Activated T-helper 17 cell treated with anti-CD3 and anti-CD28 coated beads, Interleukin-2, amount 50 U/mL, for 72 hours (primary cell): ENCODE results near the gene DAPK1. TPM values are rescaled to one million over a fixed set of nuclear protein-coding genes. Genes with fewer than 3 reads are reported as not detected.

Source experiments
- ATAC-seq: fragments of 150-1000 bp; cut with Tn5 transposase; replicated peaks from 2 replicates; pipeline ENCODE4 v1.10.0; 2021; ENCODE audit warnings: mild to moderate bottlenecking, moderate library complexity
- H3K27ac Mint-ChIP-seq: one replicate; pipeline ENCODE4 v1.8.0; 2022; ENCODE audit warnings: mixed read lengths
- H3K27me3 Mint-ChIP-seq: one replicate; pipeline ENCODE4 v1.8.0; 2022; ENCODE audit warnings: mixed read lengths
- H3K36me3 Mint-ChIP-seq: one replicate; pipeline ENCODE4 v1.8.0; 2022; ENCODE audit warnings: low read depth, mild to moderate bottlenecking, mixed read lengths
- H3K4me1 Mint-ChIP-seq: one replicate; pipeline ENCODE4 v1.8.0; 2022; ENCODE audit warnings: mixed read lengths
- H3K4me3 Mint-ChIP-seq: one replicate; pipeline ENCODE4 v1.8.0; 2022; ENCODE audit warnings: mild to moderate bottlenecking, mixed read lengths
- H3K9me3 Mint-ChIP-seq: one replicate; pipeline ENCODE4 v1.8.0; 2022; ENCODE audit warnings: mixed read lengths
- total RNA-seq, 2 donors: library from RNA; stranded (reverse); gene quantifications; one replicate each; pipeline ENCODE4 v1.2.3, GENCODE V29; 2022

Gene DAPK1
- total RNA-seq, 2 donors from 2014 or later, result 1.5 to 2.0 TPM

DNA sequence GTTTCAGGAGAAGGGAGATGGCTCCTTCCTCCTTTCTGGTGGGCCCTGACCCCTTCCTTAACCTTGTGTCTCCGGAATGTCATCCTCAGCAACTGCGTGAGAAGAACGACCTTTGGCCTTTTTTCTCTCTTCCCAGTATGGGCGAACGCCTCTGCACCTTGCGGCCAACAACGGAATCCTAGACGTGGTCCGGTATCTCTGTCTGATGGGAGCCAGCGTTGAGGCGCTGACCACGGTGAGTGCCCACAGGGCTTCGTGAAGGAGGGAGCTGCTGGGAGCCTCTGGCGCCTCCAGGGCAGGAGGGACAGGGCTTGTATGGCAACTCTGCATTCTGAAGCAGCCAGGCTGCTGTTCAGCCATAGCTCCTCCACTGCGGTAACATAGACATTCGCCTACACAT, 160.2 kb downstream of the DAPK1 start:
- Mint-ChIP-seq H3K27ac (no peak overlapping the region), H3K4me1 (peaks cover 4% of the 10 kb centered on the region), H3K4me3 (no peak overlapping the region), H3K36me3 (no peaks in the 10 kb centered on the region), H3K27me3 (peaks cover 14% of the 10 kb centered on the region), H3K9me3 (no peaks in the 10 kb centered on the region)
- ATAC-seq, result no peak

DNA sequence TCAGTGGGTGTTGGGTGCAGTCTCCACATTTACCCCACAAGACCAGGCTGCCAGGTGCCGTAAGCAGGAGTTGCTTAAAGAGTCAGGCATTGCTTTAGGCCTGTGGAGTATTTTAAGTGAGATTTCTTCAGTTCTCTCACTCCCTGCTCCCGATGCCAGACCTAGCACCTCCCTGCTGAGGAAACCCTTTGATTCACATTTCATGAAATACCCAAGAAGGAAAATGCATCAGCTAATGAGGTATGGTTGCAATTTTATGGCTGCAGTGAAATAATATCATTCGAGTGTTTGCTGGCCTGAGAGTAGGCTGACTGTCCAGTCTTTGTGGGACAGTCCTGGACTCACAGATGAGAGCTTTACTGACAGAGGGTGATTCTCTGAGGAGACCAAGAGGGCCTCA, 160.8 kb downstream of the DAPK1 start:
- H3K27ac Mint-ChIP-seq, result no peak overlapping the region
- H3K36me3 Mint-ChIP-seq, result no peaks in the 10 kb centered on the region
- ATAC-seq, result no peak
- no peaks in the 10 kb centered on the region for H3K9me3 Mint-ChIP-seq
- H3K4me1 Mint-ChIP-seq, result peaks cover 5% of the 10 kb centered on the region
- H3K27me3 Mint-ChIP-seq, result peaks cover 20% of the 10 kb centered on the region
- H3K4me3 Mint-ChIP-seq, result no peak overlapping the region

DNA sequence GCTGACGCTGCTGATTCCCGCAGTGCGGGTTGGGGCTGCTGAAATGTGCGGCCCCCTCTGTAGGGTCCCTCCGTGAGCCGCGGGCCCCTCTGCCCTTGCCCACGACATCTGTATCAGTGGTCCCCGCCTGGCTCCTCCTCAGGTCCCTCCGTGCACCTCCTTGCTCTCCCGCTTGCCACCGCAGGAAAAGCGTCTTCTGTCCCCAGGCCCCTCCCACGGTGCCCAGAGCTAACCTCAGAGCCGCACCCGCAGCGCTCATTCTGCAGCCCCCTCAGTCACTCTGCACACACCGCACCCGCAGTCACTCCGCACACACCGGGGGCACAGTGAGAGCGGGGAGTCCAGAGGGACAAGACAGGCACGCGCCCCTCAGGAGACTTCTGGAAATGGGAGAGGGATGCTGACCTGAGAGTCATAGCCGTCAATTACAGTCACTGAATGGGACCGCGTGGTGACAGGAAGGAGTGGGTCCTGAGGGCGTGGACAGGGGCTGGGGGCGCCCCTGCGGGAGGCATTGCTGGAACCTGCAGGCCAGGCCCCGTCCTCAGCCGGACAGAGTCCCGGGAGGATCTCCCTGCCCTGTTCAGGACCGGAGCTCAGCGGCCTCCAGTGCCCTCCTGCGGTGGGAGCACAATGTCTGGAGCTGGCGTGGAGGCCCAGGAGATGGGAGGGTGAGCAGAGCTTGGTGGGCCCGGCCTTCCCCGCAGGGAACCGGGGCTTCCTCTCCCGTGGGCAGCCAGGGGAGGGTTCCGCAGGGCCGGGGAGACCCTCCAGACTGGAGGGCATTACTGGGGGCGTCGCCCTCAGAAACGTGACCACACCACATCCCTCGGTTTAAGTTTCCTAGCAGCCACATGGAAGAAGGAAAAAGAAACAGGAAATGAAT, 162.1 kb downstream of the DAPK1 start:
- Mint-ChIP-seq H3K36me3 (no peaks in the 10 kb centered on the region), H3K9me3 (no peaks in the 10 kb centered on the region), H3K4me1 (peaks cover 10% of the 10 kb centered on the region), H3K27me3 (peaks cover 31% of the 10 kb centered on the region), H3K27ac (no peak overlapping the region), H3K4me3 (no peak overlapping the region)
- ATAC-seq, result no peak

DNA sequence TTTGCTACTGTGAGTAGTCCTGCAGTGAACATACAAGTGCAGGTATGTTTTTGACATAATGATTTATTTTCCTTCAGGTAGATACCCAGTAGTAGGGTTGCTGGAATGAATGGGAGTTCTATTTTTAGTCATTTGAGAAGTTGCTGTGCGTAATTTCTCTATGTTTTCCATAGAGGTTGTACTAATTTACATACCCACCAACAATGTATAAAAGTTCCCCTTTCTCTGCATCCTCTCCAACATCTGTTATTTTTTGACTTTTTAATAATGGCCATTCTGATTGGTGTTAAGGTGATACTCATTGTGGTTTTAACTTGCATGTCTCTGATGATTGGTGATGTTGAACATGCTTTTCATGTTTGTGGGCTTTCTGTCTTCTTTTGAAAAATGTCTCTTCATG, 163.6 kb downstream of the DAPK1 start:
- Mint-ChIP-seq H3K27ac (no peak overlapping the region), H3K4me1 (peaks cover 10% of the 10 kb centered on the region), H3K36me3 (no peaks in the 10 kb centered on the region), H3K27me3 (peaks cover 35% of the 10 kb centered on the region), H3K9me3 (no peaks in the 10 kb centered on the region), H3K4me3 (no peak overlapping the region)
- peak; percentile 55 for ATAC-seq

- H3K4me1 Mint-ChIP-seq, result peaks cover 10% of the 10 kb centered on the region
- H3K27ac Mint-ChIP-seq, result no peak overlapping the region
- H3K36me3 Mint-ChIP-seq, result no peaks in the 10 kb centered on the region
- ATAC-seq, result peak; percentile 72
- no peaks in the 10 kb centered on the region for H3K9me3 Mint-ChIP-seq
- H3K27me3 Mint-ChIP-seq, result peaks cover 32% of the 10 kb centered on the region
- no peak overlapping the region for H3K4me3 Mint-ChIP-seq
Observed at GRCh38 chr9:87662808-87663528, 165.3 kb downstream of the DAPK1 start.

DNA sequence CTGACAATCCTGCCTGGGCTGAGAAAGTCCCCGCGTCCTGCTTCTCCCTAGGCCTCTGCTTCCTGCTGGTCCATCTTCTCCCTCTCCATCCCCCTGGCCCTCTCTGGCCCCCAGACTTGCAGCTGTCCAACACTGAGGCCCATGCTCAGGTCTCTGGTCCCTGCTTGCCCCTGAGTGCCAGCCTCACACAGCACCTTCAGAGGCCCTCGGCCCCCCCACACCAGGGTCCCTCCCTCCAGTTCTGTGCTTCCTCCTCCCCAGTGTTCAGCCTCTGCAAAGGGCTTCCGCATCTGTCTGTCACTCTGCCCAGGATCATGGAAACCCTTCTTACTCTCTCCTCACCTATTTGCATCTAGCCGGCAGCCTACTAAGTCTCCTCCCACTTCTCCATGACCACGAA, 165.9 kb downstream of the DAPK1 start:
- Mint-ChIP-seq H3K36me3 (no peaks in the 10 kb centered on the region), H3K4me3 (no peak overlapping the region), H3K4me1 (peaks cover 10% of the 10 kb centered on the region), H3K27me3 (peaks cover 32% of the 10 kb centered on the region), H3K9me3 (no peaks in the 10 kb centered on the region), H3K27ac (peak overlapping the region; percentile 28)
- no peak for ATAC-seq

- peaks cover 32% of the 10 kb centered on the region for H3K27me3 Mint-ChIP-seq
- H3K27ac Mint-ChIP-seq, result peak overlapping the region; percentile 28
- no peak overlapping the region for H3K4me3 Mint-ChIP-seq
- H3K36me3 Mint-ChIP-seq, result no peaks in the 10 kb centered on the region
- H3K4me1 Mint-ChIP-seq, result peaks cover 10% of the 10 kb centered on the region
- ATAC-seq, result no peak
- H3K9me3 Mint-ChIP-seq, result no peaks in the 10 kb centered on the region
Observed at GRCh38 chr9:87664153-87665060, 166.7 kb downstream of the DAPK1 start.

DNA sequence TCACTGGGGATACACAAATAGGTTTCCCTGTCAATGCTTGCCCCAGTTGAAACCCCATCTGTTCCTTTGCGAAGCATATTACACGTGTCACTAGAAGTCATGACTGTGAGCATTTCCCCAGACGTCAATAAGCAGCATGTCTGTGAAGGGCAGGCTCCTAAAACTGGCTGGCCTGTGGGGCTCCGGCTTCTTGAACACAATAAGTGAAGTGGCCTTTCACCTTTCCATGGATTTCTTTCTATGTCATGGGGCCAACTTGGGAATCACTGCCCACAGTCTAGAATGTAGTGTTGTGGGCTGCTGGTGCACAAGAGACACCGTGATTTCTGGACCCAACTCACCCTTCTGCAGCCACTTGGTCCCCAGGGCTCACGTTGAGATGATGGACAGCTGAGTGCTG, 167.8 kb downstream of the DAPK1 start:
- no peaks in the 10 kb centered on the region for H3K36me3 Mint-ChIP-seq
- no peaks in the 10 kb centered on the region for H3K9me3 Mint-ChIP-seq
- no peak overlapping the region for H3K4me3 Mint-ChIP-seq
- peaks cover 10% of the 10 kb centered on the region for H3K4me1 Mint-ChIP-seq
- no peak overlapping the region for H3K27ac Mint-ChIP-seq
- ATAC-seq, result no peak
- peaks cover 36% of the 10 kb centered on the region for H3K27me3 Mint-ChIP-seq

- no peak overlapping the region for H3K27ac Mint-ChIP-seq
- no peaks in the 10 kb centered on the region for H3K36me3 Mint-ChIP-seq
- no peak overlapping the region for H3K4me3 Mint-ChIP-seq
- H3K9me3 Mint-ChIP-seq, result no peaks in the 10 kb centered on the region
- peaks cover 6% of the 10 kb centered on the region for H3K4me1 Mint-ChIP-seq
- no peak for ATAC-seq
- H3K27me3 Mint-ChIP-seq, result peaks cover 37% of the 10 kb centered on the region
Observed at GRCh38 chr9:87667164-87667738, 169.6 kb downstream of the DAPK1 start.

- no peak overlapping the region for H3K27ac Mint-ChIP-seq
- no peaks in the 10 kb centered on the region for H3K9me3 Mint-ChIP-seq
- peaks cover 33% of the 10 kb centered on the region for H3K27me3 Mint-ChIP-seq
- no peaks in the 10 kb centered on the region for H3K36me3 Mint-ChIP-seq
- peaks cover 6% of the 10 kb centered on the region for H3K4me1 Mint-ChIP-seq
- ATAC-seq, result no peak
- no peak overlapping the region for H3K4me3 Mint-ChIP-seq
Observed at GRCh38 chr9:87668222-87668621, 170.6 kb downstream of the DAPK1 start.

DNA sequence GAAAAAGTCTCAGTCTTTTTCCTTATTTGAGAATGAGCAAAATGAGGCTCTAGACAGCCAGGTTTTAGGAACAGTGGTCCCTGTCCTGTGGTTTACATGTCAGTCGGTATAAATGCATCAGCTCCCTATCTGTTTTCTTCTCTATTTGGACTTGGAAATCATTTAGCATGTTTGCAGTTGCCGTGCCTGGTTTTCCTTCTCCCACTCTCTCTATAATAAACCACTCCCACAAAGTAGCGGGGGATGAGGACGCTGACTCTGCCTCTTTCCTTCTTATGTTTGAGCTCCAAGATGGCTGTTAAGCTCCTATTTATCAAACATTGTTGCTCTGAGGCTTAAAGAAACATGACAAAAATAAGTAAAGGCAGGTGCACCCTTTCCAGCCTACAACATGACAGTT, 171.1 kb downstream of the DAPK1 start:
- H3K27ac Mint-ChIP-seq, result no peak overlapping the region
- peaks cover 3% of the 10 kb centered on the region for H3K4me1 Mint-ChIP-seq
- H3K27me3 Mint-ChIP-seq, result peaks cover 28% of the 10 kb centered on the region
- no peak for ATAC-seq
- no peak overlapping the region for H3K4me3 Mint-ChIP-seq
- no peaks in the 10 kb centered on the region for H3K9me3 Mint-ChIP-seq
- H3K36me3 Mint-ChIP-seq, result no peaks in the 10 kb centered on the region

- Mint-ChIP-seq H3K4me3 (no peak overlapping the region), H3K36me3 (no peaks in the 10 kb centered on the region), H3K4me1 (no peaks in the 10 kb centered on the region), H3K27me3 (peaks cover 11% of the 10 kb centered on the region), H3K27ac (no peak overlapping the region), H3K9me3 (no peaks in the 10 kb centered on the region)
- ATAC-seq, result no peak
Observed at GRCh38 chr9:87670572-87671264, 173.1 kb downstream of the DAPK1 start.

- Mint-ChIP-seq H3K27me3 (peaks cover 9% of the 10 kb centered on the region), H3K27ac (no peak overlapping the region), H3K4me1 (no peaks in the 10 kb centered on the region), H3K36me3 (no peaks in the 10 kb centered on the region), H3K9me3 (no peaks in the 10 kb centered on the region), H3K4me3 (no peak overlapping the region)
- no peak for ATAC-seq
Observed at GRCh38 chr9:87671478-87671877, 173.8 kb downstream of the DAPK1 start.
